Lower lobe of right lung (tissue), 2 donors: ENCODE results near the gene C1QTNF5. TPM values are rescaled to one million over a fixed set of nuclear protein-coding genes. Genes with fewer than 3 reads are reported as not detected.

Experiments
- ATAC-seq, 2 donors: fragments of 200-7000 bp; cut with Tn5 transposase; one replicate each; pipeline ENCODE4 v1.9.1; 2020 to 2022; ENCODE audit warnings: mild to moderate bottlenecking in 2 of 2, moderate library complexity in 2 of 2
- DNase-seq: peaks from one replicate; pipeline ENCODE4 v3.0.0-alpha.2; 2020
- H3K27ac ChIP-seq: fragments of 200-600 bp; one replicate; pipeline ENCODE4 v1.8.0; 2022
- H3K27me3 ChIP-seq: fragments of 200-600 bp; one replicate; pipeline ENCODE4 v1.8.0; 2022; ENCODE audit warnings: low read depth
- H3K36me3 ChIP-seq: fragments of 200-600 bp; one replicate; pipeline ENCODE4 v1.8.0; 2022; ENCODE audit warnings: mild to moderate bottlenecking
- H3K4me1 ChIP-seq: fragments of 200-600 bp; one replicate; pipeline ENCODE4 v1.8.0; 2022
- H3K4me3 ChIP-seq: fragments of 200-600 bp; one replicate; pipeline ENCODE4 v1.8.0; 2022; ENCODE audit warnings: mild to moderate bottlenecking
- H3K9me3 ChIP-seq: fragments of 200-600 bp; one replicate; pipeline ENCODE4 v1.8.0; 2022
- intact Hi-C: fragments of 100-400 bp; cut with DNase I; formaldehyde crosslinking; loops from one replicate; pipeline ENCODE4 v1.11.0; 2022
- total RNA-seq: library from RNA; stranded (reverse); fragmentation: NEBNext Ultra II Directional; extraction: Animal tissue kit (Norgen Biotek cat#: 25700); gene quantifications from one replicate; pipeline ENCODE4 v1.2.1, GENCODE V29; 2021
- TF ChIP-seq, protein P1 (sequence below): fragments of 200-600 bp; IDR thresholded peaks from one replicate; pipeline ENCODE4 v1.8.0; 2022; ENCODE audit warnings: antibody characterized with exemption, mild to moderate bottlenecking
- donor health status: DM: no; HTN: yes; CAD: no; lungs with severe emphysema.

C1QTNF5 gene
- total RNA-seq, 1 donor from 2014 or later = 28.2 TPM

DNA sequence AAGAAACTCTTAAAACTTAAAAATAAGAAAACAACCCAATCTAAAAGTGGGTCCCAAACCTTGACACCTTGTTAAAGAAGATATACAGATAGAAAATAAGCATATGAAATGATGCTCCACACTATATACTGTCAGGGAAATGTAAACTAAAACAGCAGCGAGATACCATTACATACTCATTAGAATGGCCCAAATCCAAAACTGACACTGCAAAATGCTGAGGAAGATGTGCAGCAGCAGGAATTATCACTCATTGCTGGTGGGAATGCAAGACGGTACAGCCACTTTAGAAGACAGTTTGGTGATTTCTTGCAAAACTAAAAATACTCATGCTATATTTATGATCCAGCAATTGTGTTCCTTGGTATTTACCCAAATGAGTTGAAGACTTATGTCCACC, 11.4 kb downstream of the C1QTNF5 start:
- H3K36me3 ChIP-seq = no peaks in the 10 kb centered on the region
- intact Hi-C loops = no loop called here
- DNase-seq = no peak

DNA sequence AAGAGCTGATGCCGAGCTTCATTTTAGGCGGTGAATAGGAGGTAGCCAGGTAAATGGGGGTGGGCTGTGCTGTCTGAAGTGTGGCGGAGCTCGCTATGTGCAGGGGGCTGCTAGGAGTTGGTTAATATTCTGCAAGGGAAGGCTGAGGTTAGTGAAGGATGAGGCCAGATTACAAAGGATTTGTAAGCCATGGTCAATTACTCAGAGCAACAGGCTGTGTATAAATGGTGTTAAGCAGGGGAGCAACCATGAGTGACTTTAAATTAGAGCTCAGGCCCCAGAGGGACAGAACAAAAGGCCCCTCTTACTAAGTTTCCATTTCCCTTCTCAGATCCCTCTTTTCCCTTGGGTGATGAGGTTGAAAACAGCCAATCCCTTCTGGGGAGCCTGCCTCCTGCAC, 16.5 kb downstream of the C1QTNF5 start:
- intact Hi-C loops = no loop called here
- H3K9me3 ChIP-seq = no peaks in the 10 kb centered on the region
- TF ChIP-seq, protein P1, sequence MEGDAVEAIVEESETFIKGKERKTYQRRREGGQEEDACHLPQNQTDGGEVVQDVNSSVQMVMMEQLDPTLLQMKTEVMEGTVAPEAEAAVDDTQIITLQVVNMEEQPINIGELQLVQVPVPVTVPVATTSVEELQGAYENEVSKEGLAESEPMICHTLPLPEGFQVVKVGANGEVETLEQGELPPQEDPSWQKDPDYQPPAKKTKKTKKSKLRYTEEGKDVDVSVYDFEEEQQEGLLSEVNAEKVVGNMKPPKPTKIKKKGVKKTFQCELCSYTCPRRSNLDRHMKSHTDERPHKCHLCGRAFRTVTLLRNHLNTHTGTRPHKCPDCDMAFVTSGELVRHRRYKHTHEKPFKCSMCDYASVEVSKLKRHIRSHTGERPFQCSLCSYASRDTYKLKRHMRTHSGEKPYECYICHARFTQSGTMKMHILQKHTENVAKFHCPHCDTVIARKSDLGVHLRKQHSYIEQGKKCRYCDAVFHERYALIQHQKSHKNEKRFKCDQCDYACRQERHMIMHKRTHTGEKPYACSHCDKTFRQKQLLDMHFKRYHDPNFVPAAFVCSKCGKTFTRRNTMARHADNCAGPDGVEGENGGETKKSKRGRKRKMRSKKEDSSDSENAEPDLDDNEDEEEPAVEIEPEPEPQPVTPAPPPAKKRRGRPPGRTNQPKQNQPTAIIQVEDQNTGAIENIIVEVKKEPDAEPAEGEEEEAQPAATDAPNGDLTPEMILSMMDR = no peak
- H3K27ac ChIP-seq = no peak overlapping the region
- ATAC-seq (no peak), DNase-seq (no peak)
- no peak overlapping the region for H3K4me3 ChIP-seq
- peaks cover 37% of the 10 kb centered on the region for H3K4me1 ChIP-seq
- H3K27me3 ChIP-seq = peaks cover 8% of the 10 kb centered on the region
- no peaks in the 10 kb centered on the region for H3K36me3 ChIP-seq

More for the DNA sequence above, 11.4 kb downstream of the C1QTNF5 start:
- no peak for ATAC-seq
- H3K27me3 ChIP-seq = no peaks in the 10 kb centered on the region
- H3K4me3 ChIP-seq = no peak overlapping the region
- no peaks in the 10 kb centered on the region for H3K4me1 ChIP-seq
- no peak overlapping the region for H3K27ac ChIP-seq
- no peaks in the 10 kb centered on the region for H3K9me3 ChIP-seq
- TF ChIP-seq, protein P1 = no peak

DNA sequence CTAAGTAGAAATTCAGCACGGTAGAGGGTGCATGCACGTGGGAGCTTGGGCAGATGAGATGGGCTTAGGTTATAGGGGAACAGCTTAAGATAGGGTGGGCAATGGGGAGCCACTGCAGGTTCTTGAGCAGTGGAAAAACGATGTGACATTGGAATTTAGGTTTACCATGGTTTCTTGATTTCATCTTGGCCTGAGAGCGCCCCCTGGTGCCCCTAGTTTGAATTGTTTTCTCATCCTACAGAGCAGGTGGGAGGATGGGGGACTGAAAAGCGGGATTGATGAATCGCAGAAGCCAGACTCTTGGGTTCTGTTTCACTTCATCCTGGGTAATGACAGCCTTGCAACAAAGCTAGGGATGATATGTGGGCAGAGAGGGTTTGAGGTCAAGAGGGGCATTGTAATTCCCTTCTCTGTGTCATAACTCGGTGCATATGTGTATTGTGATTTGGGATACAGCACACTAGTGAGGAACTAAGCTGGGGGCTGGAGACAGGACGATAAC, 17.1 kb downstream of the C1QTNF5 start:
- peaks cover 13% of the 10 kb centered on the region for H3K27me3 ChIP-seq
- H3K4me1 ChIP-seq = peaks cover 43% of the 10 kb centered on the region
- intact Hi-C loops = no loop called here
- H3K36me3 ChIP-seq = no peaks in the 10 kb centered on the region
- H3K4me3 ChIP-seq = no peak overlapping the region
- H3K9me3 ChIP-seq = no peaks in the 10 kb centered on the region
- peak in 1 of 2 donors; percentile 15 for ATAC-seq
- DNase-seq = no peak
- TF ChIP-seq, protein P1 = peak; percentile 84
- no peak overlapping the region for H3K27ac ChIP-seq

DNA sequence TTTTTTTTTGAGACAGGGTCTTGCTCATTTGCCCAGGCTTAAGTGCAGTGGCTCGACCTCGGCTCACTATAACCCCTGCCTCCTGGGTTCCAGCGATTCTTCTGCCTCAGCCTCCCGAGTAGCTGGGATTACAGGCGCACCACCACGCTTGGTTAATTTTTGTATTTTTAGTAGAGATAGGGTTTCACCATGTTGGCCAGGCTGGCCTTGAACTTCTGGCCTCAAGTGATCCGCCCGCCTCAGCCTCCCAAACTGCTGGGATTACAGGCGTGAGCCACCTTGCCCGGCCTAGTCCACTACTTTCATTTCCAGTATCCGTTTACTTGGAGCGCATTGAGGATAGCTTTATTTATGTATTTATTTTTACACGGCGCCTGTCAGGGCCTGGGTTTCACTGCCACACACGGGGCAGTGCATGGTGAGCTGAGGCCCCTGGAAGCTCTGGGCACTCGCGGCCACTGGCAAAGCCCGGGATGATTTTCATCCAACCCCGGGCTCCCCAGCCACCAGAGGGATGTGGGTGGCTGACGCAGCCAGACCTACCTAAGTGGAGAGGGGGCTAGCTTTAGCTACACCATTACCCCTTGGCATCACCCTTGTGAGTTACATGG, 17.7 kb downstream of the C1QTNF5 start:
- ATAC-seq = no peak

DNA sequence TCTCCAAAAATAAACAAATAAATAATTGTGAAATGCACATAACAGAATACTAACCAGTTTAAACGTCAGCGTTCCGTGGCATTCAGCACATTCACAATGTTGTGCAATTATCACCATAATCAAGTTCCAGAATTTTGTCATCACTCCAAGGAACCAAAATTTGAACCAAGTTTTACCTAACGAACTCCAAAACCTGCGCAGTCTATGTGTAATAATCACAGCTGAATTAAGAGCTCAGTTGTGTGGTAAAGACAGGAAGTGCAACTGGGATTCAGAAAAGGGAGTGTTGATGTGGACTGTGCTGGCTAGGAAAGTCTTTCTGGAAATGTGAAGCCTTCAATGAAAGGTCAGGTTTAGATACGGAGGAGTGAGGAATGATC, 18.3 kb downstream of the C1QTNF5 start:
- Histone ChIP-seq H3K27me3 (peaks cover 21% of the 10 kb centered on the region), H3K9me3 (no peaks in the 10 kb centered on the region), H3K36me3 (no peaks in the 10 kb centered on the region), H3K27ac (peak overlapping the region; percentile 90), H3K4me3 (no peak overlapping the region), H3K4me1 (peaks cover 56% of the 10 kb centered on the region)
- no peak for DNase-seq
- TF ChIP-seq, protein P1 = no peak
- intact Hi-C loops = no loop called here
- ATAC-seq = no peak

More for the DNA sequence above, 17.7 kb downstream of the C1QTNF5 start:
- H3K27ac ChIP-seq = no peak overlapping the region
- no peak overlapping the region for H3K4me3 ChIP-seq
- H3K27me3 ChIP-seq = peaks cover 17% of the 10 kb centered on the region
- intact Hi-C loops = no loop called here
- TF ChIP-seq, protein P1 = no peak
- H3K4me1 ChIP-seq = peaks cover 49% of the 10 kb centered on the region
- DNase-seq = no peak
- H3K36me3 ChIP-seq = no peaks in the 10 kb centered on the region
- H3K9me3 ChIP-seq = no peaks in the 10 kb centered on the region
